Measurements from ENCODE around the gene ZIC1.
A peak's percentile ranks its signal among the peaks of the same experiment; 100 is the strongest.

The ZIC1 gene

GRCh38 chr3:147410116-147410525 is 956 bp downstream of the ZIC1 start:
- Histone ChIP-seq H3K36me3 (no peaks in the 10 kb centered on the region), H3K4me1 (peaks cover 27% of the 10 kb centered on the region), H3K4me3 (peak overlapping the region; percentile 56; the same call in 1 of the 2 replicates), H3K9ac (no peak overlapping the region), H4K20me1 (peaks cover 22% of the 10 kb centered on the region), H3K9me3 (peaks cover 62% of the 10 kb centered on the region), H3K4me2 (peak overlapping the region; percentile 70; the same call in 1 of the 2 replicates), H3K27ac (no peak overlapping the region), H3K27me3 (peaks cover 98% of the 10 kb centered on the region)
- no peak for TF ChIP-seq Cebpa-rat (IDR thresholded peaks at IDR 0.05)

GRCh38 chr3:147410526-147411237 is 1.5 kb downstream of the ZIC1 start:
- H3K4me2 ChIP-seq, result peak overlapping the region; percentile 70
- H3K27ac ChIP-seq, result no peak overlapping the region
- no peaks in the 10 kb centered on the region for H3K36me3 ChIP-seq
- peak overlapping the region; percentile 56 for H3K4me3 ChIP-seq
- H3K4me1 ChIP-seq, result peaks cover 25% of the 10 kb centered on the region
- peaks cover 98% of the 10 kb centered on the region for H3K27me3 ChIP-seq
- peaks cover 62% of the 10 kb centered on the region for H3K9me3 ChIP-seq
- peaks cover 22% of the 10 kb centered on the region for H4K20me1 ChIP-seq
- TF ChIP-seq Cebpa-rat (IDR thresholded peaks at IDR 0.05), result no peak
- H3K9ac ChIP-seq, result no peak overlapping the region

- TF ChIP-seq Cebpa-rat (IDR thresholded peaks at IDR 0.05), result no peak
- Histone ChIP-seq H3K4me1 (peaks cover 19% of the 10 kb centered on the region), H3K27ac (no peak overlapping the region), H3K9me3 (peaks cover 62% of the 10 kb centered on the region), H3K36me3 (no peaks in the 10 kb centered on the region), H3K4me2 (peak overlapping the region; percentile 70), H4K20me1 (peaks cover 22% of the 10 kb centered on the region), H3K27me3 (peaks cover 97% of the 10 kb centered on the region), H3K9ac (no peak overlapping the region), H3K4me3 (peak overlapping the region; percentile 56)
These were observed 2.2 kb downstream of the ZIC1 start for GRCh38 chr3:147411238-147411814.

GRCh38 chr3:147411815-147412241 is 2.7 kb downstream of the ZIC1 start:
- Histone ChIP-seq H3K27me3 (peaks cover 92% of the 10 kb centered on the region), H4K20me1 (peaks cover 22% of the 10 kb centered on the region), H3K27ac (no peak overlapping the region), H3K4me1 (peaks cover 14% of the 10 kb centered on the region), H3K4me3 (no peak overlapping the region), H3K36me3 (no peaks in the 10 kb centered on the region), H3K9ac (no peak overlapping the region), H3K4me2 (no peak overlapping the region), H3K9me3 (peaks cover 62% of the 10 kb centered on the region)
- TF ChIP-seq Cebpa-rat (IDR thresholded peaks at IDR 0.05), result no peak

- peaks cover 62% of the 10 kb centered on the region for H3K9me3 ChIP-seq
- H3K4me1 ChIP-seq, result peaks cover 9% of the 10 kb centered on the region
- H3K4me2 ChIP-seq, result no peak overlapping the region
- H3K9ac ChIP-seq, result no peak overlapping the region
- H3K27me3 ChIP-seq, result peaks cover 86% of the 10 kb centered on the region
- peaks cover 22% of the 10 kb centered on the region for H4K20me1 ChIP-seq
- H3K27ac ChIP-seq, result no peak overlapping the region
- no peaks in the 10 kb centered on the region for H3K36me3 ChIP-seq
- H3K4me3 ChIP-seq, result no peak overlapping the region
- no peak for TF ChIP-seq Cebpa-rat (IDR thresholded peaks at IDR 0.05)
These were observed 3.2 kb downstream of the ZIC1 start for GRCh38 chr3:147412261-147412916.

- H3K9me3 ChIP-seq, result peaks cover 56% of the 10 kb centered on the region
- H3K27me3 ChIP-seq, result peaks cover 79% of the 10 kb centered on the region
- H4K20me1 ChIP-seq, result peaks cover 22% of the 10 kb centered on the region
- no peak overlapping the region for H3K9ac ChIP-seq
- no peaks in the 10 kb centered on the region for H3K36me3 ChIP-seq
- H3K4me3 ChIP-seq, result no peak overlapping the region
- H3K4me2 ChIP-seq, result no peak overlapping the region
- H3K4me1 ChIP-seq, result peaks cover 9% of the 10 kb centered on the region; the same call in 1 of the 2 replicates
- no peak for TF ChIP-seq Cebpa-rat (IDR thresholded peaks at IDR 0.05)
- H3K27ac ChIP-seq, result no peak overlapping the region
These were observed 3.9 kb downstream of the ZIC1 start for GRCh38 chr3:147412917-147413685.

- TF ChIP-seq Cebpa-rat (IDR thresholded peaks at IDR 0.05), result no peak
- Histone ChIP-seq H3K4me1 (peaks cover 9% of the 10 kb centered on the region; the same call in 1 of the 2 replicates), H3K27ac (no peak overlapping the region), H3K36me3 (no peaks in the 10 kb centered on the region), H3K4me2 (no peak overlapping the region), H3K27me3 (peaks cover 75% of the 10 kb centered on the region), H4K20me1 (peaks cover 22% of the 10 kb centered on the region), H3K9me3 (peaks cover 55% of the 10 kb centered on the region), H3K9ac (no peak overlapping the region), H3K4me3 (no peak overlapping the region)
These were observed 4.7 kb downstream of the ZIC1 start for GRCh38 chr3:147413686-147414389.

GRCh38 chr3:147414390-147415138 is 5.4 kb downstream of the ZIC1 start:
- Histone ChIP-seq H3K27me3 (peaks cover 75% of the 10 kb centered on the region), H3K4me2 (no peak overlapping the region), H3K4me1 (peaks cover 9% of the 10 kb centered on the region; the same call in 1 of the 2 replicates), H3K36me3 (no peaks in the 10 kb centered on the region), H3K9me3 (peaks cover 55% of the 10 kb centered on the region), H4K20me1 (peaks cover 22% of the 10 kb centered on the region), H3K27ac (no peak overlapping the region), H3K9ac (no peak overlapping the region), H3K4me3 (no peak overlapping the region)
- TF ChIP-seq Cebpa-rat (IDR thresholded peaks at IDR 0.05), result no peak

Data from BLaER1 (cell line).